Measurements from ENCODE around the gene PTPRK. TPM values are rescaled to one million over a fixed set of nuclear protein-coding genes. Genes with fewer than 3 reads are reported as not detected.

PTPRK gene
- total RNA-seq, 2 donors from 2014 or later, result 113 to 121 TPM

DNA sequence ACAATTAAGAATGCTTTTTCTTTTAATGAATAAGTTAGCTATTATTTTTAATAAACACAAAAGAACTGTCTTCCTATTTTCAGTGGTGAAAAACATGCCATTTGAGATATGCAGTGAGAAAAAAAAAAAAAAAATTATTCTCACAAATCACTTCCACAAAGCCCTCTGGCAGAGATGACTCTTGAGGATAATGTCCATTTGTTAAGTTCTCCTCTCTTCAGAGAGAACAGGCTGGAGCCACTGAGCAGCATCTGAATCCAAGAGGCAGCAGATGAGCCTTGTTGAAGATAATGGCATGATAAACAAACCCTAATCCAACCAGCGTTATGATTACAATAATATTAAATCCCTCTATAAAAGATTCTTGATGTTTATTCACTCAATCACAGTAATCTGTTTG is 105.0 kb downstream of the PTPRK start:
- intact Hi-C loops (cut with DNase I, micrococcal nuclease), result no loop called here
- no peak for ATAC-seq
- no peak for DNase-seq

DNA sequence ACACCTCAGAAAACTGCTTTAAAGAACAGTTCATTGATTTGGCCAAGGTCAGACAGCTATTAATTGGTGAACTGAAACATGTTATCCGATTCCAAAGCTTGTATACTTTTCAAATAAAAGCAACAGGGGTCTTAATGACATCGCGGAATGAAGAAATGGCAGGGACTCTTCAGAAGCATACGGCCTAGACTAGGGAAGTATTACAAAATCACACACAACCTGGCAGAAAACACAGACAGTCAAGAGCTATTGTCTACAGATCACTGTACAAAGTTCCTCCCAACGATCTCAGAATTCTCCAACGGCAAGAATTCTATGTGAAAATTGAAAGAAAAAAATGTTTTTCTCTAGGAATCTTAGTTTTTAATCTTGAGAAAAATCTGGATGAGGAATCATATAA is 105.5 kb downstream of the PTPRK start:
- intact Hi-C loops (cut with DNase I, micrococcal nuclease), result no loop called here
- ATAC-seq, result no peak
- DNase-seq, result no peak

DNA sequence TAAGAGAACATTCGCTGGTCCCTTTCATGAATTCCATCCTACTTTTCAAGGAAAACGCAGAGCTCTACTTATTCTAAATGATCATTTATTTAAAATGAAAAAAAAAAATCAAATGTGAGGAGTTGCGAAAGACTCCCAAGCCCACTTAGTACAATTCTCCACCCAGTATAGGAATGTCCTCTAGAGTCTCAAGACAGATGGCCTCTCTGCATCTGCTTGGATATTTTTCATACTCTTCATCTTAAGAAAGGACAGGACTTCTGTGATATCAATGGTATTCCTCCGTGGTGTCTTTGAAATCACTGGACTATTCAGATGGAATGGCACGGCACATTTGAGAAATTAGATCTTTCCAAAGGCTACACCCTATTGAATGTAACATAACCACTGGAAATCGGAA is 107.1 kb downstream of the PTPRK start:
- ATAC-seq (no peak), DNase-seq (no peak)
- intact Hi-C loops (cut with DNase I, micrococcal nuclease), result no loop called here

DNA sequence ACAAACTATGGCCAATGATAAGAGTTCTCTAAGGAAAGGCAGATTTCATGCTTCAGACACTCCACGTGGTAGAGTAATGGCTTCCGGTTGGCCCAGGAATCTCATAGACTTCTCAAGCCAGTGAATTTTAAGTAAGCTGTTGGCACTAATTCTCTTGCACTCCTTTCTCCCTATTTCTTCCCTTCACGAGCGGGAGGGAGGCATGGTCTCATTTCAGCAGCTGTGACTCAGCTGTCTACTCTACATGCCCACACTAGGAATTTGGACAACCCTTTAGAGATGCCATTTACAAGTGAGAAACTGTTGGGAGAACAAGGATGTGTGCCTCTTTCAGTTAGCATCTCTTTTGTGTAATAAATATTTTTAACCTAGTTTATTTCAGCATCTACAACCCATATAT is 107.7 kb downstream of the PTPRK start:
- intact Hi-C loops (cut with DNase I, micrococcal nuclease), result no loop called here
- no peak for ATAC-seq
- DNase-seq, result no peak

DNA sequence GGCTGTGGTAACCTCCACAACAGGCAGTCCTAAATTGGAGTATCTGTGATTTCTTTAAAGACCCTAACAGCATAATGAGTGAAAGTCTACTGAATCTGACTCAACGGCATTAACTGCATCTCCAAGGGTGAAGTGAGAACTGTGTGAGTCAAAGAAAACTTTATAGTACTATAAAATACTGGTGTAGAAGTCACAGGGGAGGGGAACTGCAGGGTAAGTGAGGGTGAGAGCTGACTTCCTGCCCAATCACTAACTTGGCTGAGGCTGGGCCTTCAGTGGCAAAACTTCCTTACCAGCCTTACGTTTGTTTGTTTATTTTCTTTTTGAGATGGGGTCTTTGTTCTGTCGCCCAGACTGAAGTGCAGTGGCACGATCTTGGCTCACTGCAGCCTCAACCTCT is 109.8 kb downstream of the PTPRK start:
- DNase-seq (peak; percentile 32 to 55), ATAC-seq (peak; percentile 99)
- intact Hi-C loops (cut with DNase I, micrococcal nuclease), result no loop called here

DNA sequence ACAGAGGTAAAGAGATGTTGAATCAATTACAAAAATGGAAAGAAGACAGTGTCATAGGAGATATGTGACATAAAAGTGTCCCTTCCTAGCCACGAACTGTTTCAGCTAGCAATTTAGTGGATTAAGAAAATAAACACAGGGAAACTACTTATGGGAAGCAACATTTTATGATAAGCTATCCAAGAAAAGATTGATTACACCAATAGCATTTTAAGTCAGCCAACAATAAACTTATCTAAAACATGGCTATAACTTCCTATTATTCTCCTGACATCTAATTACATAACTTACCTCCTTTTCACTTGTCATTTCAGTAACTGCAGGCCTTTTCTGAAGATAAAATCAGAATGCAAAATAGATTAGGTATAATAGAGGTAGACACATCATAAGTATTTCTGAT is 111.4 kb downstream of the PTPRK start:
- intact Hi-C loops (cut with DNase I, micrococcal nuclease), result no loop called here
- ATAC-seq (no peak), DNase-seq (no peak)

DNA sequence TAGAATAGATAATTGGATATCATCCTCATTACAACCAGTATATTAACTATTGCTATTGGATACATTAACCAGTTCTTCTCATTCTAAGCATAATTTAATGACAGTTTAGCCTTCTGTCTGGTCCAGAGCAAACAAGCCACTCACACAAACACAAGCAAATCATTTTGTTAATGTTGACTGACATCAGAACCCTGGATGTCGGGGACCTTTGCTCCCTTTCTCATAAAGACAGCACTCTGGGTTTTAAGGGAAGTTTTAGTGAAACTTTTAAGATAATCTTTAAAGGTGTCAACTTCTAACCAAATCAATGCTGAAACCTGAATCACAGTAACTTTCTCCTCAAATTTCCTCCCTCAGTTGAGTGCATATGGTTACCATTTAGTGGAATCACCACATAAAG is 113.9 kb downstream of the PTPRK start:
- intact Hi-C loops (cut with DNase I, micrococcal nuclease), result no loop called here
- no peak for DNase-seq
- ATAC-seq, result no peak

DNA sequence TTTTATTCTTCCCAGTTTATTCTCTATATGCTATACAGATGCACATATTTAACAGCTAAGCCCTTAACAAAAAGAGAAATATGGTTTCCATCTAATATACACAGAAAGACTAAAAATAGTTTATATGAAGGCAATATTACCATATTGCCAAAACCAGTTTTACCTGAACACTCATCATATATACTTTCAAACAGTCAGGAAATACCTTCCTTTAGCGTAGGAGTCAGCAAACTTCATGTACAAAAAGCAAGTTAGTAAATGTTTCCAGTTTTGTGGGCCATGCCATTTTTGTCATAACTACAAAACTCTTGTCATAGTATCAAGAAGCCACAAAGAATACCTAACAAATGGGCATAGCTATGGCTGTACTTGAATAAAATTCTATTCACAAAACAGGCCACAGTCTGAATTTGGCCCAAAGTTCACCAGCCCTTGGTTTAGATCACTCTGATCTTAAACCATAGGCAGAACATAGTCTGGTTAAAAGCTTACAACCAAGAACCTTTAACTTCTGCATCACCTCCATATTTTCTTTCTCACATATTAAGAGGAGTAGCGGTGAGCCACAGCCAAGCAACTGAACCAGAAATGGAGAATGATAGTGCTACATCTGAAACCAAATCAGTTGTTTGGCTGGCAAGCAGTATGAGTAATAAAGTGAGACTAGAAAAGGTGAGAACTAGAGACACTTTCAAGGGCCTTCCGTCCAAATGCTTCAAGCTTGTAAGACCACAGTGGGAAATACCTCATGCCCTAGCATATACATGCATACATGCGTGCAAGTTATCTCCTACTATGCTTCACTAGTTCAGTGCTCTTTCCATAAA is 116.6 kb downstream of the PTPRK start:
- DNase-seq (no peak), ATAC-seq (no peak)
- intact Hi-C loops (cut with DNase I, micrococcal nuclease), result no loop called here

DNA sequence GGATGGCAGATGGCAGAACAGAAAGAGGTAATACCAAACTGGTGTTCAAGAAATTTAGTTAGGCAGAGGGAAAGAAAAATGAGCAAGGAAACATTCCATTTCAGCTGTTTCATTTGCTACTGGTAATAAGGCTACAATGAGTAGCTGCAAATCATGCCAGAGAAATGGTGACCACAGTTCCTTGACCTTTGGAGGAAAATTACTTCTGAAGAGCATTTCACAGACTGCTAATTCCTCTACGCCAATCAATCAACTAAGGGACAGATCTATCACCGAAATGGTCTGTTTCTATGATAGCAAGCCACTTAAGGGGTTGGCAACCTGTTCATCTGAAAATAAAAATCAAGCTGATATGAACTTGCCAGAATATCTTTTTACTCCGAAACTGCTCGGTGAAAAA is 119.5 kb downstream of the PTPRK start:
- ATAC-seq (no peak), DNase-seq (no peak)
- intact Hi-C loops (cut with DNase I, micrococcal nuclease), result no loop called here

DNA sequence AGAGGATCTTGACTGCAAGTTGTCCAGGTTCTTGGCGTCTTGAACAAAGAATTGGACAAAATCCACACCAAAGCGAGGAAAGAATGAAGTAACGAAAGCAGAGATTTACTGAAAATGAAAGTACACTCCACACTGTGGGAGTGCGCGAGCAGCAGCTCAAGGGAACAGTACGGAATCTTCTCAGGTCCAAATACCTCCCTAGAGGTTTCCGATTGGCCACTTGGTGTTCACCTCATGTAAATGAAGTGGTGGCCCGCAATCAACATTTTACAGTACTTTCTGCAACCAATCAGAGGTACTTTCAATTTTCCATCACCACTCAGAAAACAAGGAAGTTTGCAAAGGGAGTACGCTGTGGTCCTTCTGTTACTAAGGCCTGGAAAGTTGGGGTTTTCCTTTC is 122.4 kb downstream of the PTPRK start:
- intact Hi-C loops (cut with DNase I, micrococcal nuclease), result no loop called here
- ATAC-seq (no peak), DNase-seq (no peak)

DNA sequence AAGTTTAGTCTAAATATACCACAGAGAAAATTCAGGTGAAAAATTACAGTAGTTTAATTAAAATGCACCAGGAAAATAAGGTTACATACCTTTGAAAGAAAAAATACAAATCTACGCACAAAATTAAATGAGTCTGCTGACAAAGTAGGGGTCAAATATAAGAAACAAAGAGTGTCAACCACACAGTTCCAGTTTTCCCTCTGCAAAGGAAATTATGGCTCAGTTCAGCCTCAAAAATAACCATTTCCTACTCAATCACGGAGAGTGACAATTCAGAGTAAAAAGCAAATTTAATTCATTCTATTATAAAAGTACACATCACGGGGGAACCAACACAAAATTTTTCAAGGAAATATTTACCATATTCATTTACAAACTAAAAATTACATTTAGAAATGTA is 124.8 kb downstream of the PTPRK start:
- DNase-seq (no peak), ATAC-seq (no peak)
- intact Hi-C loops (cut with DNase I, micrococcal nuclease), result no loop called here

DNA sequence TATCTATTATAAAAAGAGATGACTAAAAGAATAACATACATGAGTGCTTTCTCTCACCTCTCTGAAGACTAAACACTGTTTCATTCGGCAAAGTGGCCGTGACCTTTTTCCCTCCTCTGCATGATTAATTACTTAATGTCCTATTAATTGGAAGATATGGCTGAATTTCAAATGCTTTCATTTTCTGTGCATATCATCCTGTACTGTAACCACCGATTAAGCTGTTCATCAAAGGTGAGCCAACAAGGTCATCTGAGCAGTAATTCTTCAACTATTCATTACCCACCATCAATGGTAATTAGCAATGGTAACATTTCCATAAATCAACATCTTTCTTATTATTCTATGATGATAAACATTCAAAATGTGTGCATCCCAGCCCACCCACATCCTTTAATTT is 125.2 kb downstream of the PTPRK start:
- DNase-seq (no peak), ATAC-seq (no peak)
- intact Hi-C loops (cut with DNase I, micrococcal nuclease), result no loop called here

DNA sequence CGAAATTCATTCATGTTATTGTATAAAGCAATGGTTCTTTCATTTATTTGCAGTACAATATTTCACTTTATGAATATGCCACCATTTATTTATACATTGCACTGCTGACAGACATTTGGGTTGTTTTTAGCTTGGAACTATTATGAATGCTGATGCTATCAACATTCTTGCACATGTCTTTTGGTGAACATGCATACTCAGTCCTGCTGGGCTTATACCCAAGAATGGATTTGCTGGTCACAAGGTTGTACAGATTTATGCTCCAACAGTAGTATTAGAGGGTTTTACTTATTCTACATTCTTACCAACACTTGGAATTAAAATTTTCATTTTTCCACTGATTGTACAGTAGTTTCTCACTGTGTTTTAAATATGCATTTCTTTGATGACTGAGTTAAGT is 126.2 kb downstream of the PTPRK start:
- DNase-seq (no peak), ATAC-seq (no peak)
- intact Hi-C loops (cut with DNase I, micrococcal nuclease), result no loop called here

DNA sequence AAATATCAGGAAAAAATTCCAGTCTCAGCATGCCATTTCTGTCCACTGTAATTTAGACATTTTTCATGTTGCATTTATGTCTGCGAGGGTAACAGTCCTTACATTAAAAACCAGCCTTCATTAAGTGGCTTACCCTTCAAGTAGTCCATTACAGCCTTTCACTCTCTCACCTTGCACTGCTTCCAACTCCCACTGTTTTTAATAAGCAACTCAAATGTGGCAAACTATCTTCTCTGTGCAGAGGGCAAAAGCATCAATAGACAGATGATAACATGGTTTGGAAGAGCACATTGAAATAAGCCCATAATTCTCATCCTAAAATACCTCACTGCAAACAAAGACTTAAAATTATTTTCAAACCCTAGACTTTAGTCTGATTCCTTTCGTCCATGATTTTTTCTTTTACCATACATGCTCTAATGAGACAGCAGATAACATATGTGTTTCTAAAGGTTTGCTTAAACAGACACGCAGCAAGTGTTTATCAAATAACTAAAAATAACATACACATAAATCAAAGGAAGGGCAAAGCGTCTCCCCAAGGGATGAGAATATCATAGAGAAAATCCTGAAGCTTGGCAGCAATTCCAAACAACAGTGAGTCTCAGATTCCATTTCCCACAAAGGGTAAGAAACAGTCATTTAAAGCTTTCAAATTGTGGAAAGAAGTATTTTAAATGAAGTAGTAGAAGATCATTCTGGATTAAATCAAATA is 130.4 kb downstream of the PTPRK start:
- ATAC-seq, result no peak
- intact Hi-C loops (cut with DNase I, micrococcal nuclease), result no loop called here

DNA sequence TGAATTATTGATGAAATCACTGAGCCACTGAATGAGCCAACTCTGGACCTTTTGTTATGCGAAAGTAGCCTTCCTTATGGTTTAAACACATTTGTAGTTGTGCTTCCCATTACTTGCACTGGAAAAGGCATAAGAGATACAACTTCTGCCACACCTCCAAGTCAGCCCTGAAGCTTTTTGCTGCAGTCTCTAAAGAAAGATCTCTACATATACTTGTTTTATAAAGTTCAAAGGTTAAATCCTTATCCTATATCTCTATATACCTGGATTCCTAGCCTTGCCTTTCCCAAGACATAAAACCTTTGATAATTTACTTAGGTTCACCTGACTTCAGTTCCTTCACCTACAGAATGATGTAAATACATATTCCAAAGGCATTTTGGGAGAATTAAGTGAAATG is 132.0 kb downstream of the PTPRK start:
- ATAC-seq (peak; percentile 92), DNase-seq (no peak)
- intact Hi-C loops (cut with DNase I, micrococcal nuclease), result no loop called here

More for the DNA sequence above, 130.4 kb downstream of the PTPRK start:
- no peak for DNase-seq

DNA sequence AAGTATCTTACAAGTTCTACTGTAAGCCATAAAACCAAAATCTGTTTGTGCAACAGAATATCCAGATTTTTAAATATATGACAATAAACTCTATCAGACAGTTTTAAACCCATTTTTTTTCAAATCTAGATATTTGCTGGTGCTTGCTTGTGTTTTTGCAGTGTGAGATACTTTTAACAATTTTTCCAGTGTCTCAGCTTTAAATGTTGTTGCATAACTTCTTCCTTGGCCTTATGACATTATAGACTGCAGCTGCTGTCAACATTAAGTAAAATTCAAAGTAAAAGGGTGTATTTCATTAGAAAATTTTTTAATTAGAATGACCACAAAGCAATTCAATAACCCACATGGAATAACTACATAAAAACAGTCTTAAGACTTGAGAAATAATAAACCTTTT is 139.5 kb downstream of the PTPRK start:
- intact Hi-C loops (cut with DNase I, micrococcal nuclease), result no loop called here
- ATAC-seq (no peak), DNase-seq (no peak)

DNA sequence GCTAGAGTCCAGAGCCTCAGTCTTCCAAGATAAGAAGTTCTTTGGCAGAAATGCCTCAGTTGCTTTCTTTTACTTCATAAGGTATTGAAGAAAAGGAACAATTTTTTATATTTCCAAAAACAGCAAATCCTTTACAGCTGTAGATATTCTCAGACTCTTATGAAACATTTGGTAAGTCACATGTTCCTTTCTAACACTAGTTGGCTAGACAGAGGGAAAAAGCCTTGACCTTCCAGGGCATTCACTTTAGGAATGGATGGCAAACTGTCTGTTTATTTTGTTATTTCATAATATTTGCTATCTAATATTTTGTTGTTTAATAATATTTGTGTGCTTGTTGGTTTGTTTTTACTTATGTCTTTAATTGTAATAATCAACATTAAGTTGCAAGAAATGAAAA is 140.8 kb downstream of the PTPRK start:
- intact Hi-C loops (cut with DNase I, micrococcal nuclease), result no loop called here
- DNase-seq, result no peak
- no peak for ATAC-seq

DNA sequence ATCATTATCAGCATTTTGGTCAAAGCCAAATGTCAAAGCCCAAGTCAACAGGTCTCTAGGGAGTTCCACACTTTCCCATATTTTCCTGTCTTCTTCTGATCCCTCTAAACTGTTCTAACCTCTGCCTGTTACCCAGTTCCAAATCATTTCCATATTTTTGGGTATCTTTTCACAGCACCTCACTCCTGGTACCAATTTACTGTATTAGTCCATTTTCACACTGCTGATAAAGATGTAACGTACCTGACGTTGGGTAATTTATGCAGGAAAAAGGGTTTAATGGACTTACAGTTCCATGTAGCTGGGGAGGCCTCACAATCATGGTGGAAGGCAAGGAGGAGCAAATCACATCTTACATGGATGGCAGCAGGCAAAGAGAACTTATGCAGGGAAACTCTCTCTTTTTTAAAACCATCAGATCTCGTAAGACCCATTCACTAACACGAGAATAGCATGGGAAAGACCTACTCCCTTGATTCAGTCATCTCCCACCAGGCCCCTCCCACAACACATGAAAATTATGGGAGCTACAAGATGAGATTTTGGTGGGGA is 143.4 kb downstream of the PTPRK start:
- ATAC-seq, result no peak
- intact Hi-C loops (cut with DNase I, micrococcal nuclease), result no loop called here
- no peak for DNase-seq

DNA sequence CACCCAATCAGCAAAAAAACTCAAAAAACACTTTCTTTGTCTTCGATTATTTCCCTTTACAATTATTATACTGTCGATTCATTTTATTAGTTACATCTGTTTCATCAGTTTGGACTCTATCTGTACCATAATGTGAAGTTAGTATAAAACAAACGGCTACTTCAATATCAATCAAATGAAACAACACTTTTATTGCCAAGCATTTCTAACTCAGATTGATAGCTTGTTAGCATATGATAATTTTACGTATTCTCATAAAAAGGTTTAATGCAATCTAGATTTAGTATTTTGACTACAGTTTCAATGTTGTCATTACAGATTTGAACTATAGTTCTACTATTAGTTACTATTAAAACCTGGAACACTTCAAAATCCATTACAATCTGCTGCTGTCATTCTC is 149.3 kb downstream of the PTPRK start:
- DNase-seq, result no peak
- intact Hi-C loops (cut with DNase I, micrococcal nuclease), result no loop called here
- no peak for ATAC-seq

DNA sequence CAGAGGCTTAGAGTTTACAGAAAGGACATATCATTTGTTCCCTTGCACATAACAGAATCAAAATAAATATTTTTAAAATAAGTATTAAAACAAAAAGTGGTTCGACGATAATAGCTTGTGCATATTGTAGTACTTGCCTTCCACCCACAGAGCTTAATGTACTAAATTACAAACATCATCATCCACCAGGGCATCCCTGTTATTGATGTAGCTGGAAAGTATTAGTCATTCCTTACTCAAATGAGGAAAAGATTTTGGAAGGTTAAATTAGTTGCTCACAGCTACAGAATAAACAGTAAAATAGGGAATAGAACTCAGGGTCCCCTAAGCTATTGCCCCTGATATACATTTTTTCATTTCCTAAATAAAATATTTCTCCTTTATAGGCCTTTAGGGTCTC is 150.3 kb downstream of the PTPRK start:
- DNase-seq, result no peak
- intact Hi-C loops (cut with DNase I, micrococcal nuclease), result no loop called here
- no peak for ATAC-seq

Data from left colon (tissue), 2 donors.